ENCODE results near the gene ALKAL2. TPM values are rescaled to one million over a fixed set of nuclear protein-coding genes. Genes with fewer than 3 reads are reported as not detected.

The ALKAL2 gene
- total RNA-seq, 1 experiment from 2014 or later: 3.5 TPM

- Mint-ChIP-seq H3K27ac (no peak overlapping the region; the same call in 1 of the 2 replicates), H3K36me3 (peaks cover 30% of the 10 kb centered on the region), H3K9me3 (peaks cover 17% of the 10 kb centered on the region), H3K4me3 (no peak overlapping the region), H3K4me1 (peaks cover 7% of the 10 kb centered on the region), H3K27me3 (ENCODE audit: low read depth) (peaks cover 3% of the 10 kb centered on the region)
- TF ChIP-seq, protein P1, sequence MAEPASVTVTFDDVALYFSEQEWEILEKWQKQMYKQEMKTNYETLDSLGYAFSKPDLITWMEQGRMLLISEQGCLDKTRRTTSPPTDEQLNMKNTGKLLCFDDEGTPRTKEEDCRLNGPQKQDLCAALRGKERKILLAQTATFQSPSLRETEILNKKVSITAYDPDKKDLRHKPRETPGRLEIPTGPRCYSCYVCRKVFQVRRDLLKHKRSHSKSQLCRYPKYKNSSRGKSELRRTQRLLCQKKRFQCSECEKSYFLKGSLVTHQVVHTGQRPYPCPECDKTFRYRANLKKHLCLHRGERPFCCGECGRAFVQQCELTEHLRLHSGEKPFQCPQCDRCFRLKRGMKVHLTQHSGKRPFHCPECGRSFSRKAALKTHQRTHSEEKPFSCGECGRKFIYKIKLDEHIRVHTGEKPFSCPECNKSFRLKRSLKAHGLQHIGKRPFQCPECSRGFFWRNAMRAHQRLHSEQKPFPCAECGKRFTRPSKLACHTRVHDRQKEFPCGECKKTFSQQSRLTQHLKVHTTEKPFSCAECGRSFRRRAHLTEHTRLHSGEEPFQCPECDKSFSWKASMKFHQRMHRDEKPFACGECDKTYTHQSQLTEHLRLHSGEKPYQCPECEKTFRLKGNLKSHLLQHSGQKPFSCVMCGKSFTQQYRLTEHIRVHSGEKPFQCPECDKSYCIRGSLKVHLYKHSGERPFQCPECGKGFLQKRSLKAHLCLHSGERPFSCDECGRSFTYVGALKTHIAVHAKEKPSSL (CRISPR knock-in tag; conservative IDR thresholded peaks at IDR 0.05): no peak
- no peak for TF ChIP-seq RELA (CRISPR knock-in tag; IDR thresholded peaks at IDR 0.05; ENCODE audit: borderline replicate concordance)
- TF ChIP-seq HMGA2 (CRISPR knock-in tag; IDR thresholded peaks at IDR 0.05): no peak
- TF ChIP-seq NFATC4 (CRISPR knock-in tag; IDR thresholded peaks at IDR 0.05): no peak
- no peak for TF ChIP-seq ZBTB21 (CRISPR knock-in tag; IDR thresholded peaks at IDR 0.05; ENCODE audit: borderline replicate concordance)
- no peak for TF ChIP-seq E2F4 (CRISPR knock-in tag; IDR thresholded peaks at IDR 0.05; ENCODE audit: borderline replicate concordance, low read depth)
- no peak for TF ChIP-seq MYBL2 (CRISPR knock-in tag; IDR thresholded peaks at IDR 0.05)
- no peak for TF ChIP-seq SMAD4 (CRISPR knock-in tag; IDR thresholded peaks at IDR 0.05)
- TF ChIP-seq, protein P2, sequence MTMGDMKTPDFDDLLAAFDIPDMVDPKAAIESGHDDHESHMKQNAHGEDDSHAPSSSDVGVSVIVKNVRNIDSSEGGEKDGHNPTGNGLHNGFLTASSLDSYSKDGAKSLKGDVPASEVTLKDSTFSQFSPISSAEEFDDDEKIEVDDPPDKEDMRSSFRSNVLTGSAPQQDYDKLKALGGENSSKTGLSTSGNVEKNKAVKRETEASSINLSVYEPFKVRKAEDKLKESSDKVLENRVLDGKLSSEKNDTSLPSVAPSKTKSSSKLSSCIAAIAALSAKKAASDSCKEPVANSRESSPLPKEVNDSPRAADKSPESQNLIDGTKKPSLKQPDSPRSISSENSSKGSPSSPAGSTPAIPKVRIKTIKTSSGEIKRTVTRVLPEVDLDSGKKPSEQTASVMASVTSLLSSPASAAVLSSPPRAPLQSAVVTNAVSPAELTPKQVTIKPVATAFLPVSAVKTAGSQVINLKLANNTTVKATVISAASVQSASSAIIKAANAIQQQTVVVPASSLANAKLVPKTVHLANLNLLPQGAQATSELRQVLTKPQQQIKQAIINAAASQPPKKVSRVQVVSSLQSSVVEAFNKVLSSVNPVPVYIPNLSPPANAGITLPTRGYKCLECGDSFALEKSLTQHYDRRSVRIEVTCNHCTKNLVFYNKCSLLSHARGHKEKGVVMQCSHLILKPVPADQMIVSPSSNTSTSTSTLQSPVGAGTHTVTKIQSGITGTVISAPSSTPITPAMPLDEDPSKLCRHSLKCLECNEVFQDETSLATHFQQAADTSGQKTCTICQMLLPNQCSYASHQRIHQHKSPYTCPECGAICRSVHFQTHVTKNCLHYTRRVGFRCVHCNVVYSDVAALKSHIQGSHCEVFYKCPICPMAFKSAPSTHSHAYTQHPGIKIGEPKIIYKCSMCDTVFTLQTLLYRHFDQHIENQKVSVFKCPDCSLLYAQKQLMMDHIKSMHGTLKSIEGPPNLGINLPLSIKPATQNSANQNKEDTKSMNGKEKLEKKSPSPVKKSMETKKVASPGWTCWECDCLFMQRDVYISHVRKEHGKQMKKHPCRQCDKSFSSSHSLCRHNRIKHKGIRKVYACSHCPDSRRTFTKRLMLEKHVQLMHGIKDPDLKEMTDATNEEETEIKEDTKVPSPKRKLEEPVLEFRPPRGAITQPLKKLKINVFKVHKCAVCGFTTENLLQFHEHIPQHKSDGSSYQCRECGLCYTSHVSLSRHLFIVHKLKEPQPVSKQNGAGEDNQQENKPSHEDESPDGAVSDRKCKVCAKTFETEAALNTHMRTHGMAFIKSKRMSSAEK (CRISPR knock-in tag; IDR thresholded peaks at IDR 0.05; ENCODE audit: borderline replicate concordance): no peak
- TF ChIP-seq, protein P3, sequence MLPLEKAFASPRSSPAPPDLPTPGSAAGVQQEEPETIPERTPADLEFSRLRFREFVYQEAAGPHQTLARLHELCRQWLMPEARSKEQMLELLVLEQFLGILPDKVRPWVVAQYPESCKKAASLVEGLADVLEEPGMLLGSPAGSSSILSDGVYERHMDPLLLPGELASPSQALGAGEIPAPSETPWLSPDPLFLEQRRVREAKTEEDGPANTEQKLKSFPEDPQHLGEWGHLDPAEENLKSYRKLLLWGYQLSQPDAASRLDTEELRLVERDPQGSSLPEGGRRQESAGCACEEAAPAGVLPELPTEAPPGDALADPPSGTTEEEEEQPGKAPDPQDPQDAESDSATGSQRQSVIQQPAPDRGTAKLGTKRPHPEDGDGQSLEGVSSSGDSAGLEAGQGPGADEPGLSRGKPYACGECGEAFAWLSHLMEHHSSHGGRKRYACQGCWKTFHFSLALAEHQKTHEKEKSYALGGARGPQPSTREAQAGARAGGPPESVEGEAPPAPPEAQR (CRISPR knock-in tag; IDR thresholded peaks at IDR 0.05): no peak
- no peak for TF ChIP-seq ZNF138 (CRISPR knock-in tag; conservative IDR thresholded peaks at IDR 0.05)
- TF ChIP-seq TEAD4 (CRISPR knock-in tag; IDR thresholded peaks at IDR 0.05): no peak
- no peak for TF ChIP-seq PRRX2 (CRISPR knock-in tag; IDR thresholded peaks at IDR 0.05)
- no peak for TF ChIP-seq ZNF121 (CRISPR knock-in tag; IDR thresholded peaks at IDR 0.05)
- TF ChIP-seq NFE2L1 (CRISPR knock-in tag; IDR thresholded peaks at IDR 0.05): no peak
- TF ChIP-seq NR2C2 (CRISPR knock-in tag; IDR thresholded peaks at IDR 0.05): no peak
- no peak for TF ChIP-seq ZNF416 (CRISPR knock-in tag; IDR thresholded peaks at IDR 0.05)
- TF ChIP-seq CBFB (CRISPR knock-in tag; IDR thresholded peaks at IDR 0.05; ENCODE audit: low read depth): no peak
- TF ChIP-seq, protein P4, sequence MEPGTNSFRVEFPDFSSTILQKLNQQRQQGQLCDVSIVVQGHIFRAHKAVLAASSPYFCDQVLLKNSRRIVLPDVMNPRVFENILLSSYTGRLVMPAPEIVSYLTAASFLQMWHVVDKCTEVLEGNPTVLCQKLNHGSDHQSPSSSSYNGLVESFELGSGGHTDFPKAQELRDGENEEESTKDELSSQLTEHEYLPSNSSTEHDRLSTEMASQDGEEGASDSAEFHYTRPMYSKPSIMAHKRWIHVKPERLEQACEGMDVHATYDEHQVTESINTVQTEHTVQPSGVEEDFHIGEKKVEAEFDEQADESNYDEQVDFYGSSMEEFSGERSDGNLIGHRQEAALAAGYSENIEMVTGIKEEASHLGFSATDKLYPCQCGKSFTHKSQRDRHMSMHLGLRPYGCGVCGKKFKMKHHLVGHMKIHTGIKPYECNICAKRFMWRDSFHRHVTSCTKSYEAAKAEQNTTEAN (CRISPR knock-in tag; IDR thresholded peaks at IDR 0.05): no peak
- no peak for TF ChIP-seq SOX15 (CRISPR knock-in tag; IDR thresholded peaks at IDR 0.05)
- no peak for ATAC-seq
- DNase-seq (ENCODE audit: low spot score): no peak
- CTCF ChIA-PET: no interaction called here
- POLR2A ChIA-PET: no interaction called here
These were observed 34.7 kb downstream of the ALKAL2 start for GRCh38 chr2:253202-253638.
